GM12874 (cell line): ENCODE data around the gene KIRREL3.

Experiments
- TF ChIP-seq, protein P1 (sequence below): IDR thresholded peaks from 2 replicates; pipeline ENCODE4 v1.5.1; 2011; ENCODE audit warnings: low read depth, mild to moderate bottlenecking, control low read depth, low read length, moderate library complexity; ENCODE audit not compliant: insufficient read depth

KIRREL3 gene

GRCh38 chr11:126403658-126404057 lies 596.9 kb downstream of the KIRREL3 start:
- TF ChIP-seq, protein P1, sequence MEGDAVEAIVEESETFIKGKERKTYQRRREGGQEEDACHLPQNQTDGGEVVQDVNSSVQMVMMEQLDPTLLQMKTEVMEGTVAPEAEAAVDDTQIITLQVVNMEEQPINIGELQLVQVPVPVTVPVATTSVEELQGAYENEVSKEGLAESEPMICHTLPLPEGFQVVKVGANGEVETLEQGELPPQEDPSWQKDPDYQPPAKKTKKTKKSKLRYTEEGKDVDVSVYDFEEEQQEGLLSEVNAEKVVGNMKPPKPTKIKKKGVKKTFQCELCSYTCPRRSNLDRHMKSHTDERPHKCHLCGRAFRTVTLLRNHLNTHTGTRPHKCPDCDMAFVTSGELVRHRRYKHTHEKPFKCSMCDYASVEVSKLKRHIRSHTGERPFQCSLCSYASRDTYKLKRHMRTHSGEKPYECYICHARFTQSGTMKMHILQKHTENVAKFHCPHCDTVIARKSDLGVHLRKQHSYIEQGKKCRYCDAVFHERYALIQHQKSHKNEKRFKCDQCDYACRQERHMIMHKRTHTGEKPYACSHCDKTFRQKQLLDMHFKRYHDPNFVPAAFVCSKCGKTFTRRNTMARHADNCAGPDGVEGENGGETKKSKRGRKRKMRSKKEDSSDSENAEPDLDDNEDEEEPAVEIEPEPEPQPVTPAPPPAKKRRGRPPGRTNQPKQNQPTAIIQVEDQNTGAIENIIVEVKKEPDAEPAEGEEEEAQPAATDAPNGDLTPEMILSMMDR: no peak

DNA sequence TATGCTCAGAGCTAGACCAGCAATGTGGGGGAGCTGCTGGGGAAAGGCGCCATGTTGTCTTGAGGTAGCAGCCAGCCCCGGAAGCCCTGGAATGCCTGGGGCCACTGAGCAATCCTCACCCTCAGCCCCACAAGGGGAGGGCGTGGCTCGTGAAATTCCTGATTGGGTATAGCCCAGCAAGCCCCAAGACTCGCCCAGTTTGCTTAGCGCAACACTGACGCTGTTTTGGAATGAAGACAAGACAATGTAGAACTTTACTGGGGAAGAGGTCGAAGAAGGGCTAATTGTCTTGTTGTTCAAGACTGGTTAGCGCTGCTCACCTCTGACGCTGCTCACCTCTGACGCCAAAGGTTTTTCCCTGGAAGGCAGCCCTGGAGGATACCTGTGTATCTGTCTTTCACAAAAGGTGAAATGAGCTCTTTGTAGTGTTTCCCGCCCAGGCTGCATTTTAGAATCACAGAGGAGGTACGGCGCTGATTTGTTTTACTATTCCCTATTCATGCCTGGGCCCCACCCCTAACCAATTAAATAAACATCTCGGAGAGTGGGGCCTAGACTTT lies 597.5 kb downstream of the KIRREL3 start:
- TF ChIP-seq, protein P1: no peak

DNA sequence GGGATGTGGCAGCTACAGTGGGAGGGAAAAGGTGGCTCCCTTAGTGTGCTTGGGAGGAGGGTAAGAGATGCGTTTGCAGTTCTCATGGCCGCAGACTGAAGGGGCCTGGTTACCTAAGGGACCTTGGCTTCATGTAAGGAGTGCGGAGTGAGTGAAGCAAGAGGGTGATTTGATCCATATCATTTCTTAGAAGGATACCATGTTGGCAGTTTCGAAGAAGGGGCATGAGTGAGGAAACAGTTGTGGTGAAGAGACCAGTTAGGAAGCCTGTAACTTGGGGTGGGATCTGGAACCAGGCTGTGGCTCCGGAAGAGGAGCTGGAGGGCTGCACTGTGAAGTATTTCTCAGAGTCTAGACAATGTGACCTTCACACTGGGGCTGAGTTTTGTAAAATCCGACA lies 600.1 kb downstream of the KIRREL3 start:
- TF ChIP-seq, protein P1: no peak

- TF ChIP-seq, protein P1: no peak
Observed at GRCh38 chr11:126400019-126400418, 600.6 kb downstream of the KIRREL3 start.

DNA sequence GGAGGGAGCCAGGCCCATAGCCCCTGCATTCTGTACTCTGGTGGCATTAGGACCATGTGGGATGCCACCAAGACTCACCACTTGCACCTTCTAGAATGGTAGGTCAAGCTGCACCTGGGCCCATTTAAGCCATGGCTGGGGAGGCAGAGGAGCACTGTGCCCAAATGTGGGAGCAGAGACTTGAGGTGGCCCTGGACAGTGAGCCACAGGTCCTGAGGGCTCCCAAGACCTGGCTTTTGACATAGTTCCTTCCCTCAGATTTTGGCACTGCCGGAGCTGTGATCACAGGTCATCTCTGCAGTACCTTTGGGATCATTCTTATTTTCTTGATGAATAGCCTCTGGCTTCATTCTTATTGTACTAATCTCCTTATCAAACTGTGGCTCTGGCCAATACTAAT lies 601.8 kb downstream of the KIRREL3 start:
- TF ChIP-seq, protein P1: no peak

DNA sequence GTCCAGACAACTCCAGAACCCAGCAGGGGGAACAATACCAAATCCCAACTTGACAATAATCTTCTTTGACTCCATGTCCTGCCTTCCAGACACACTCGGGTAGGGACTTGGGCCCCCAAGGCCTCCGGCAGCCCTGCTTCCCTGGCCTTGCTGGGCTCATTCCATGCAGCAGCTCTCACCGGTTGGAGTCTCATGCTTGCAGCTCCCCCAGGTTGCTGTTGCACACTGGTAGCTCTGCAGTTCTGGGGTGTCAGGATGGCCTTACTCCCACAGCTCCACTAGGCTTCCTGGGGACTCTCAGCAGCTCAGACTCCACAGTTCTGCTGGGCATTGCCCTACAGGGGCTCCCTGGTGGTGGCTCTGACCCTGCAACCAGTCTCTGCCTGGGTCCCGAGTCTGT lies 602.3 kb downstream of the KIRREL3 start:
- TF ChIP-seq, protein P1: no peak

- TF ChIP-seq, protein P1: no peak
Observed at GRCh38 chr11:126396965-126397364, 603.6 kb downstream of the KIRREL3 start.
